GM21529 (cell line): ENCODE results near the gene LIMS1.
"Not testable (repeated sequence)": the region's sequence is repeated elsewhere in the genome, so short reads cannot be mapped to it uniquely, and the experiment has no call there.

ENCODE experiments used
- ATAC-seq: cut with Tn5 transposase; IDR thresholded peaks from one replicate; pipeline ENCODE4 v1.9.1; 2021; ENCODE audit not compliant: unreplicated experiment

LIMS1 gene

GRCh38 chr2:108548208-108549003, 14.1 kb downstream of the LIMS1 start:
- no peak for ATAC-seq

- ATAC-seq = no peak
Measured at GRCh38 chr2:108552566-108552965, 18.3 kb downstream of the LIMS1 start.

GRCh38 chr2:108553209-108553919, 19.1 kb downstream of the LIMS1 start:
- no peak for ATAC-seq

- no peak for ATAC-seq
Measured at GRCh38 chr2:108554528-108554927, 20.3 kb downstream of the LIMS1 start.

GRCh38 chr2:108555572-108555971, 21.3 kb downstream of the LIMS1 start:
- ATAC-seq = no peak

GRCh38 chr2:108556581-108556980, 22.3 kb downstream of the LIMS1 start:
- not testable (repeated sequence) for ATAC-seq

- no peak for ATAC-seq
Measured at GRCh38 chr2:108560241-108560811, 26.1 kb downstream of the LIMS1 start.

GRCh38 chr2:108560895-108561530, 26.7 kb downstream of the LIMS1 start:
- no peak for ATAC-seq

- no peak for ATAC-seq
Measured at GRCh38 chr2:108562274-108562673, 28.0 kb downstream of the LIMS1 start.

- no peak for ATAC-seq
Measured at GRCh38 chr2:108564510-108564909, 30.2 kb downstream of the LIMS1 start.

- peak; percentile 77 for ATAC-seq
Measured at GRCh38 chr2:108565778-108566375, 31.6 kb downstream of the LIMS1 start.

- no peak for ATAC-seq
Measured at GRCh38 chr2:108570416-108570815, 36.1 kb downstream of the LIMS1 start.

- ATAC-seq = no peak
Measured at GRCh38 chr2:108571286-108571685, 37.0 kb downstream of the LIMS1 start.

GRCh38 chr2:108573061-108573460, 38.8 kb downstream of the LIMS1 start:
- ATAC-seq = no peak

- no peak for ATAC-seq
Measured at GRCh38 chr2:108574332-108574731, 40.1 kb downstream of the LIMS1 start.

GRCh38 chr2:108575132-108575966, 41.1 kb downstream of the LIMS1 start:
- peak; percentile 88 for ATAC-seq

GRCh38 chr2:108577099-108577498, 42.8 kb downstream of the LIMS1 start:
- no peak for ATAC-seq

- no peak for ATAC-seq
Measured at GRCh38 chr2:108579623-108580022, 45.4 kb downstream of the LIMS1 start.

GRCh38 chr2:108580050-108580449, 45.8 kb downstream of the LIMS1 start:
- no peak for ATAC-seq

GRCh38 chr2:108583903-108584520, 49.7 kb downstream of the LIMS1 start:
- ATAC-seq = peak; percentile 79
